Upper lobe of right lung (tissue), 1 donor: ENCODE measurements around the gene BPIFA1. TPM values are rescaled to one million over a fixed set of nuclear protein-coding genes. Genes with fewer than 3 reads are reported as not detected.
A peak's percentile ranks its signal among the peaks of the same experiment; 100 is the strongest.

Experiments
- ATAC-seq: fragments of 200-7000 bp; cut with Tn5 transposase; one replicate; pipeline ENCODE4 v1.9.1; 2020; ENCODE audit warnings: mild to moderate bottlenecking, moderate library complexity
- DNase-seq: peaks from one replicate; pipeline ENCODE4 v3.0.0-alpha.2; 2020
- H3K27ac ChIP-seq: fragments of 200-600 bp; one replicate; pipeline ENCODE4 v1.8.0; 2022
- H3K27me3 ChIP-seq: fragments of 200-600 bp; one replicate; pipeline ENCODE4 v1.8.0; 2022; ENCODE audit warnings: mild to moderate bottlenecking
- H3K36me3 ChIP-seq: fragments of 200-600 bp; one replicate; pipeline ENCODE4 v1.8.0; 2022
- H3K4me1 ChIP-seq: fragments of 200-600 bp; one replicate; pipeline ENCODE4 v1.8.0; 2022
- H3K4me3 ChIP-seq: fragments of 200-600 bp; one replicate; pipeline ENCODE4 v1.8.0; 2022; ENCODE audit warnings: mild to moderate bottlenecking
- H3K9me3 ChIP-seq: fragments of 200-600 bp; one replicate; pipeline ENCODE4 v1.8.0; 2022
- CTCF ChIP-seq: fragments of 200-600 bp; IDR thresholded peaks from one replicate; pipeline ENCODE4 v1.8.0; 2022; ENCODE audit warnings: antibody characterized with exemption
- intact Hi-C: fragments of 100-400 bp; cut with DNase I; formaldehyde crosslinking; loops from one replicate; pipeline ENCODE4 v1.11.0; 2022
- total RNA-seq: library from RNA; stranded (reverse); fragmentation: NEBNext Ultra II Directional; extraction: Animal tissue kit (Norgen Biotek cat#: 25700); gene quantifications from one replicate; pipeline ENCODE4 v1.2.1, GENCODE V29; 2021
- donor health status: DM: no; HTN: yes; CAD: no; lungs with severe emphysema.

Gene BPIFA1
- total RNA-seq, 1 donor from 2014 or later: not detected

DNA sequence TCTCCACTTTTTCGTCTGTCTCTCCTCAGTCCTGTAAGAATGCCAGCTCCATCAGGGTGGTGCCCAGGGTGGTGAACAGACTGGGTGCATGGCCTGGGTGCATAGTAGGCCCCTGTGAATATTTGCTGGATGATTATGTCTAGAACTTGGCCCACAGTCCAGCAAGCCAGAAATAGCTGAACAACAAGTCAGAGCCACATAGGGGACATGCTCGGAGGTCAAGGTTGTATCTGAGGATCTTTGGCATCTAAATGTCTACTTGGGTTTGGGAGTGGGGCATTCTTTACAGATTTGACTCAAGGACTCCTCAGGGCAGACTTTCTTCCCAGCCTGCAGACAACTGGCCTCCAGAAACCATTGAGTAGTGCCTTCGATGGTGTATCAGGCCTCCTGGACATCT is 36.8 kb upstream of the BPIFA1 start:
- H3K4me1 ChIP-seq: no peaks in the 10 kb centered on the region
- intact Hi-C loops: no loop called here
- DNase-seq (no peak), ATAC-seq (no peak)
- H3K4me3 ChIP-seq: no peak overlapping the region
- H3K27ac ChIP-seq: no peak overlapping the region
- no peak for TF ChIP-seq CTCF
- no peaks in the 10 kb centered on the region for H3K9me3 ChIP-seq
- no peaks in the 10 kb centered on the region for H3K27me3 ChIP-seq
- H3K36me3 ChIP-seq: no peaks in the 10 kb centered on the region

DNA sequence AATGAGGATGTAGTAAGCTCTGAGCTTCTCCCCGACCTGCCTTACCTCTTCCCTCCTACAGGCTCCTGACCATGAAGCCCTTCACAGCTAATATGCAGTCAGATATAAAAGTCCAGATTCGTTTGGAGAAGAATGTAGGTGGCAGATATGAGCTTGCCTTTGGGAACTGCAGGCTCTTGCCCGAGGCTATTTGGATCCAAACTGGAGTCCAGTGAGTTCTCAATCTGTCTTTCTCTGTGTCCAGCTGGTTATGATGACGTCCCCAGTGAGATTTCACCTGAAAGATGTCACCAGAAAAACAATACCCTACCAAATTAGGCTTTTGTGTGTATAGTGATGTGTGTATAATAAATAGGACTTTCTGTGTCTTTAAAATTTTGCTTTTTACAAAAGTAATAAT is 33.3 kb upstream of the BPIFA1 start:
- intact Hi-C loops: no loop called here
- H3K4me3 ChIP-seq: no peak overlapping the region
- no peaks in the 10 kb centered on the region for H3K4me1 ChIP-seq
- no peak for TF ChIP-seq CTCF
- H3K27ac ChIP-seq: no peak overlapping the region
- DNase-seq (no peak), ATAC-seq (no peak)
- no peaks in the 10 kb centered on the region for H3K36me3 ChIP-seq
- H3K9me3 ChIP-seq: no peaks in the 10 kb centered on the region
- H3K27me3 ChIP-seq: peaks cover 2% of the 10 kb centered on the region

- TF ChIP-seq CTCF: no peak
- Histone ChIP-seq H3K4me1 (no peaks in the 10 kb centered on the region), H3K27ac (no peak overlapping the region), H3K27me3 (peaks cover 4% of the 10 kb centered on the region), H3K36me3 (no peaks in the 10 kb centered on the region), H3K4me3 (no peak overlapping the region), H3K9me3 (no peaks in the 10 kb centered on the region)
- intact Hi-C loops: no loop called here
- DNase-seq (no peak), ATAC-seq (no peak)
These were observed 32.4 kb upstream of the BPIFA1 start for GRCh38 chr20:33203444-33203843.

DNA sequence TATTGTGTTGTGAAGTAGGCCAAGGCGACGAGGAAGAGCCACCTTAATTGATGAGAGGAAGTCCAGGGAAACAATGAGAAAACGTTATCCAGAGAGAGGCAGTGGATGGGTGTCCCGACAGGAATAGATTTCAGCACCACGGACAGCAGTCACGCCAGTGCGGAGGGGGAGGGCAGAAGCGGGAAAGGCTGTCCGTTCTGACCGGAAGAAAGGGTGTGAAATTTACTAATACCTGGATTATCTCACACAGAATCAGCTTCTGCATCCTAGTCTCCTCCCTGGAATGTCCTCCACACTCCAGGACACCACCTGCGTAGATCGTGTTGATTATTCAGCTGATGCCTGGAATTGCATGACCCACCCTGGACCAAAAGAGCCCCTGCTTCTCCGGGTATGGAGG is 26.0 kb upstream of the BPIFA1 start:
- H3K9me3 ChIP-seq: no peaks in the 10 kb centered on the region
- no peak overlapping the region for H3K4me3 ChIP-seq
- no peak overlapping the region for H3K27ac ChIP-seq
- H3K27me3 ChIP-seq: peaks cover 4% of the 10 kb centered on the region
- ATAC-seq (peak; percentile 84), DNase-seq (peak; percentile 82)
- intact Hi-C loops: no loop called here
- no peaks in the 10 kb centered on the region for H3K4me1 ChIP-seq
- TF ChIP-seq CTCF: no peak
- no peaks in the 10 kb centered on the region for H3K36me3 ChIP-seq

GRCh38 chr20:33210371-33210770 is 25.4 kb upstream of the BPIFA1 start:
- intact Hi-C loops: no loop called here
- TF ChIP-seq CTCF: no peak

DNA sequence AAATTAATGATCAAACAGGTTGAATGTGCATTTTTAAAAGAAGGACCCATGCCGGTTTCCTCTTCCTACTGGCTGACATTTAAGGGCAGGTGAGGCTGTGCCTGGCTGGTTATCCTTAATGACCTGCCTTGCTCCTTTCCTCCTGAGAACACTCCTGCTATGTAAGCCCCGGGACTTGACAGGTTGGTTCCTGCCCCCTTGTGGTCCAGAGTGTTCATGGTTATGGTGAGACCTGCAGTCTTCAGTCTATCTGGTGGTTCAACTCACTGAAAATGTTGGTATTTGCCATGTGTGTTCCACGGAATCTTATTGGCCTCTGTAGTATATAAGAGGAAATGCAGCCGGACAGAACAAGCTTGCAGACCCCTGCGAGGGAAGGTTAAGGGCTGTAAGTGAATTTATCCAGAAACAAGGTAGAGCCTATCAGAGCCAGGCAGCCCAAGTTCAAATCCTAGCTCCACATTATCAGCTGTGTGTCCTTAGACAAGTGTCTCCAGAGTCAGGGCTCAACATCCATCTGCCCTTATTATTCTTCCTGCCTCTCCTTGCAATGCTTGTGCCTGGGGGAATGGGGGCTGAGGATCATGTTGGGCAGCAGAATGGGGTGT is 23.9 kb upstream of the BPIFA1 start:
- Histone ChIP-seq H3K4me1 (no peaks in the 10 kb centered on the region), H3K4me3 (no peak overlapping the region), H3K27me3 (peaks cover 13% of the 10 kb centered on the region), H3K27ac (no peak overlapping the region), H3K36me3 (no peaks in the 10 kb centered on the region), H3K9me3 (no peaks in the 10 kb centered on the region)
- peak; percentile 90 for ATAC-seq
- DNase-seq: no peak
- intact Hi-C loops: no loop called here
- TF ChIP-seq CTCF: peak; percentile 44

More at GRCh38 chr20:33210371-33210770, 25.4 kb upstream of the BPIFA1 start:
- no peaks in the 10 kb centered on the region for H3K9me3 ChIP-seq
- ATAC-seq (no peak), DNase-seq (no peak)
- no peaks in the 10 kb centered on the region for H3K4me1 ChIP-seq
- H3K27ac ChIP-seq: no peak overlapping the region
- H3K27me3 ChIP-seq: peaks cover 7% of the 10 kb centered on the region
- no peak overlapping the region for H3K4me3 ChIP-seq
- H3K36me3 ChIP-seq: no peaks in the 10 kb centered on the region
